Measurements from ENCODE around the gene CRYL1. TPM values are rescaled to one million over a fixed set of nuclear protein-coding genes. Genes with fewer than 3 reads are reported as not detected.

Gene CRYL1
- total and polyA plus RNA-seq, 2 of the 8 experiments (the other 6 are each of a cell fraction or from before 2014, with no cell fraction given) = 1.9 to 6.4 TPM

DNA sequence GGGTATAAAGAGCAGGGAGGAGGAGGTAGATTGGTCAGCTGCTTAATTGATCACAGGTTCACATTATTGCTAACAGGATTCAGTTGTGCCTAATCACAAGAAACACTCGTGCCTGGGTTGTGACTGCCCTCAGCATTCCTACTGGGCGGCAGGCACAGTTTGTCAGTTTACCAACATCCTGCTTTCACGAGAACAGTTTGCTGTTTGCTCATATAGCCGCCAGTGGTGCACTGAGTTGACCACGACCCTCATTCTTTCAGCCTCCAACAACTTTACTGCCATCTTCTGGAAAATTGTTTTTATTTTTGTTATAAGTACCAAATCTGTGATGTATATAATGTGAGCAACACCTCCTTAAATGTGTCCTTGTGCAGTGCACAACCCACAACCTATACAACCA is 25.1 kb upstream of the CRYL1 start:
- Histone ChIP-seq H3K4ac (replicated peaks; ENCODE audit: insufficient read length, low read depth, low read length) (no peak overlapping the region), H3K79me1 (ENCODE audit: low read depth, low read length) (no peaks in the 10 kb centered on the region), H3K14ac (ENCODE audit: insufficient read length) (no peak overlapping the region), H3K4me3 (ENCODE audit: extremely low read depth in 1 of 4, insufficient read depth in 2 of 4, low read depth in 3 of 4, low read length in 4 of 4) (no peak overlapping the region), H2AFZ (ENCODE audit: low read length) (no peak overlapping the region), H3K4me2 (ENCODE audit: insufficient read depth in 1 of 2, low read depth in 2 of 2, low read length in 2 of 2) (no peak overlapping the region), H3K36me3 (ENCODE audit: control insufficient read depth in 2 of 4, insufficient read depth in 4 of 4, low read length in 3 of 4) (no peaks in the 10 kb centered on the region), H4K5ac (ENCODE audit: insufficient read length, low read depth, low read length) (no peak overlapping the region), H3K9me3 (ENCODE audit: insufficient read depth in 2 of 2, low read depth in 1 of 2, low read length in 1 of 2) (no peaks in the 10 kb centered on the region), H2AK5ac (ENCODE audit: low read depth, low read length) (no peak overlapping the region), H4K91ac (replicated peaks; ENCODE audit: insufficient read length, low read length) (no peak overlapping the region), H3K18ac (ENCODE audit: extremely low read depth, low read length) (no peak overlapping the region), H3K27me3 (replicated peaks in 1 of 4; ENCODE audit: control insufficient read depth in 3 of 4, extremely low read depth in 1 of 4, insufficient read depth in 3 of 4, low read length in 3 of 4) (no peaks in the 10 kb centered on the region), H4K20me1 (replicated peaks in 1 of 2; ENCODE audit: control insufficient read depth in 1 of 2, insufficient read depth in 2 of 2, low read length in 2 of 2) (no peaks in the 10 kb centered on the region), H3K79me2 (ENCODE audit: control insufficient read depth in 1 of 2, insufficient read depth in 2 of 2, low read length in 2 of 2) (no peaks in the 10 kb centered on the region), H2BK5ac (ENCODE audit: low read depth, low read length) (no peak overlapping the region), H3K23me2 (ENCODE audit: low read depth, low read length) (no peaks in the 10 kb centered on the region), H3K9ac (replicated peaks in 1 of 4; ENCODE audit: extremely low read depth in 1 of 4, low read depth in 3 of 4, low read length in 3 of 4) (no peak overlapping the region), H3K56ac (replicated peaks; ENCODE audit: insufficient read length, low read depth, low read length) (no peak overlapping the region), H3K4me1 (replicated peaks in 1 of 4; ENCODE audit: control insufficient read depth in 3 of 4, insufficient read depth in 4 of 4, low read length in 3 of 4) (no peaks in the 10 kb centered on the region), H2BK20ac (ENCODE audit: low read length) (no peak overlapping the region), H2BK120ac (replicated peaks; ENCODE audit: low read depth, low read length) (no peak overlapping the region), H2BK15ac (ENCODE audit: low read length) (no peak overlapping the region), H3K27ac (ENCODE audit: low read depth, low read length) (no peak overlapping the region), H3K23ac (ENCODE audit: insufficient read length) (no peak overlapping the region), H2BK12ac (ENCODE audit: low read depth, low read length) (no peak overlapping the region), H4K8ac (ENCODE audit: extremely low read depth, insufficient read depth, low read length) (no peak overlapping the region)
- POLR2A ChIA-PET (ENCODE audit: partially characterized antibody) = no interaction called here
- WGBS, 2 experiments (ENCODE audit: extremely low coverage in 1 of 2, insufficient coverage in 1 of 2, insufficient read length in 1 of 2, insufficient replicate concordance in 2 of 2, low coverage in 1 of 2, low lambda C conversion rate in 2 of 2, missing lambda C conversion rate in 1 of 2) = 82% methylated on average over 5 of the region's 5 CpGs; no CpG with 5 or more reads in 1 of the 2 experiments
- CTCF ChIA-PET (ENCODE audit: partially characterized antibody) = interaction anchor here (0.5 to 0.9 kb wide), 2 partner anchors 15 to 655 kb away, joined by 3 read pairs; no protein-coding TSS in a partner anchor
- DNase-seq (ENCODE audit: low read depth in 1 of 2, low spot score in 2 of 2) (no peak), FAIRE-seq (no peak)
- no peak for TF ChIP-seq TEAD4 (IDR thresholded peaks at IDR 0.05; ENCODE audit: low read depth, low read length)
- TF ChIP-seq GABPA (IDR thresholded peaks at IDR 0.05; ENCODE audit: borderline replicate concordance, insufficient read depth, low read length) = no peak
- no peak for TF ChIP-seq USF2 (IDR thresholded peaks at IDR 0.05; ENCODE audit: low read length)
- no peak for TF ChIP-seq TCF12 (IDR thresholded peaks at IDR 0.05; ENCODE audit: low read depth, low read length)
- TF ChIP-seq CHD1 (IDR thresholded peaks at IDR 0.05; ENCODE audit: low read depth, low read length) = no peak
- TF ChIP-seq CBX8 (IDR thresholded peaks at IDR 0.05; ENCODE audit: borderline replicate concordance, low read depth, low read length) = no peak
- TF ChIP-seq CEBPB (IDR thresholded peaks at IDR 0.05; ENCODE audit: low read depth, low read length) = no peak
